HG03280 (cell line): Measurements from ENCODE around the gene UBE2Z.
A peak's percentile ranks its signal among the peaks of the same experiment; 100 is the strongest.
"Not testable (repeated sequence)": the region's sequence is repeated elsewhere in the genome, so short reads cannot be mapped to it uniquely, and the experiment has no call there.

Experiments
- ATAC-seq: cut with Tn5 transposase; IDR thresholded peaks from one replicate; pipeline ENCODE4 v1.9.1; 2021; ENCODE audit warnings: mild to moderate bottlenecking, moderate library complexity; ENCODE audit not compliant: unreplicated experiment

UBE2Z gene

DNA sequence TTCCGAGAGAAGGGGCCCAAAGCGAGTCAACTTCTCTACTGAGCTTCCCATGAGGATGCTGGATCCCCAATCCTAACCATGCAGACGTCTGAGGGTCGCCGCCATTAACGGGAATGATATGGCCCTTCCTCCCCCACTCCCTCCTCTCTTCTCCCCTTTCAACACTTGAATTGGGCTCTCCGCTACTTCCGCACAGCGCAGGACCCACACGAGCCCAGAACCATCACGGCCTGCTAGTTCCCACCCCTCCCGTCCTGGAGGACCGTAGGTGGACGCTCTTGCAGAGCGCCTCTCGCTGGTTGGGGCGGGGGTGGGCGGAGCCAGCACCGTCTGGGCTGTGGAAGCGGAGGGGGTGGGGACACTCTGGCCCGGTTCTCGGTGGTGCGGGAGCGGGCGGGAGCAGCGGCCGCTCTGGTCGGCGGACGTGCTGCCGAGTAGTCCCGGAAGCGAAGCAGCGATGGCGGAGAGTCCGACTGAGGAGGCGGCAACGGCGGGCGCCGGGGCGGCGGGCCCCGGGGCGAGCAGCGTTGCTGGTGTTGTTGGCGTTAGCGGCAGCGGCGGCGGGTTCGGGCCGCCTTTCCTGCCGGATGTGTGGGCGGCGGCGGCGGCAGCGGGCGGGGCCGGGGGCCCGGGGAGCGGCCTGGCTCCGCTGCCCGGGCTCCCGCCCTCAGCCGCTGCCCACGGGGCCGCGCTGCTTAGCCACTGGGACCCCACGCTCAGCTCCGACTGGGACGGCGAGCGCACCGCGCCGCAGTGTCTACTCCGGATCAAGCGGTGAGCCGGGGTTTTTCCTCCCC lies at the start of gene UBE2Z:
UBE2Z (plus strand) TSS at position 361 of the 797 bp plus-strand sequence; CDS start at position 458, 97 bp downstream.
- ATAC-seq: peak; percentile 79

- no peak for ATAC-seq
Observed at GRCh38 chr17:48860034-48860433, 48.2 kb upstream of the UBE2Z start.

GRCh38 chr17:48860456-48860855 lies 47.8 kb upstream of the UBE2Z start:
- no peak for ATAC-seq

GRCh38 chr17:48868916-48869500 lies 39.2 kb upstream of the UBE2Z start:
- no peak for ATAC-seq

DNA sequence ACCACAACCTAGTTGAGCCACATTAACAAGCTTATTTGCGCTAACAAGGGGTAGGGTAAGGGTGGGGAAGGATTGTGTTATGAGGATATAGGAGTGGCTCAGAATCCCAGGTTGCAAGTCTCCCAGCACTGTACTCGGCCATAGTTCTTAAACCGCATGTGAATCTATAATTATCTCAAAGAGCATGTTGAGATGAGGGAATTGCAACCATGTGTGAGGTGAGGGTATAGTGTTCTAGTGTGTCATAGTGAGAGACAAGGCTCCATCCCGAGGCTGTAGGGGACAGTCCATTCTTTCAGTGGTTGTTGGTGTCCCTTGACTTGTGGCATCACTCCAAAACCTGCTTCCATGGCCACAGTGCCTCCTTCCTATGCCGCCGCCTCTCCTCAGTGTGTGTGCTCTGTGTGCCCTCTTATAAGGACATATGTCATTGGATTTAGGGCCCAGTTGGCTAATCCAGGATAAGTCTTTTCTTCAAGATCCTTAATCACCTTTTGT lies 38.3 kb upstream of the UBE2Z start:
- no peak for ATAC-seq

- ATAC-seq: no peak
Observed at GRCh38 chr17:48871035-48871550, 37.1 kb upstream of the UBE2Z start.

GRCh38 chr17:48871551-48872351 lies 36.5 kb upstream of the UBE2Z start:
- ATAC-seq: no peak

DNA sequence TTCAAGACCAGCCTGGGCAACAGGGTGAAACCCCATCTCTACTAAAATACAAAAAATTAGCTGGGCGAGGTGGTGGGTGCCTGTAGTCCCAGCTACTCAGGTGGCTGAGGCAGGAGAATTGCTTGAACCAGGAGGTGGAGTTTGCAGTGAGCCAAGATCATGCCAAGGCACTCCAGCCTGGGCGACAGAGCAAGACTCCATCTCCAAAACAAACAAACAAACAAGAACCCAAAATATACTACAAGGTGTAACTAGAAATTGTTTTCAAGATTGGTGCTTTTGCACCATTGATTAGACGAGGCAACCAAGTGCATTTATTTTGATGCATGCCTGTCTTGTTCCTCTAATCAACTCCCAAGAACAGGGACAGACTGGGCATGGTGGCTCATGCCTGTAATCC lies 35.8 kb upstream of the UBE2Z start:
- ATAC-seq: not testable (repeated sequence)

DNA sequence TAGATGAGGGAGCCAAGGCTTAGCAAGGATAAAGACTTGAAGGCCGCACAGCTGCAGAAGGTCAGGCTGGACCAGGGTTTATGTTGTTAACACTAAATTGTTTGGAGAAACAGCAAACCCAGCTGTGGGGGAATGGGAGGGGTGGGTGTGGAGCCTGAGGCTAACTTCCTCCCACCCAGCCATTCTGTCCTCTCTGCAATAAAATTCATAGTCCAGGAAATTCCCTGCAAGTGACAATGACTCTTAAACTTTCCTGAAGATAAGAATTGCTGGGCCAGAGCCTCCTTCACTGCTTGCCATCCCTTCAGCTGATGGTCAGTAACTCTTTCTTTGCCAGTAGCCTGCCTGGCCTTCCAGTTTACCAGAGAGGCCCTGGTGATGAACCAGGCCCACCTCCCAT lies 35.0 kb upstream of the UBE2Z start:
- ATAC-seq: no peak

DNA sequence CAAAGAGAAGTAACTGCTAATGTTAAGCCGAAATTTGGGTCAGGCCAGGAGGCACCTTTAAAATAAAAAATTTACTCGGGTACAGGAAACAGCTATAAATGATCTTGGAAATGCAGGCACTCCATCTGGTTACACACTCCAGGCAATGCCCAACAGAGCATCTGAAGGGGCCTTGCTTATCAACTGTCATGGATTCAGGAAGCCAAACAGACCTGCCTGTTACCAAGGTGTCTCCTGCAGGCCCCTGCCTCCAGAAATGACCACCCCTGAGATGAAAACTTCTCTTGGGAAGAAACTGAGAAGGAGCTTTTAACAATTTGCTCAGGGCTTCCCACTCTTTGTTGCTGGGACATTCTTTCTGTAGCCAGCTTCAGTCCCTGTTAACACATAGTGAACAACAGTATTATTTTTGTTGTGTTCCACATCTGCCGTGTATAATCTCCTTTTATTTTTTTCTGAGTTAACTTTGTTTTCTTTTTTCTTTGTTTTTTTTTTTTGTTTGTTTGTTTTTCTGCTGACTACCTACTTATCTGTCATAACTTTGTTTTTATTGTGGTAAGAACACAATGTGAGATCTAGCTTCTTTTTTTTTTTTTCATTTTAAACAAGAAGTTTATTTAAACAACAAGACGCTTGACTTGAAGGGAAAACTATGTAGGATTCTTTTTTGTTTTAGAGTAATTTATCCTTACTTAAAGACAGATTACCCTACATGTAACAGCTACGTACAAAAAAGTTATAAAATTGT lies 34.3 kb upstream of the UBE2Z start:
- ATAC-seq: no peak

GRCh38 chr17:48878920-48879898 lies 29.0 kb upstream of the UBE2Z start:
- peak; percentile 60 for ATAC-seq

- no peak for ATAC-seq
Observed at GRCh38 chr17:48882272-48882671, 25.9 kb upstream of the UBE2Z start.

DNA sequence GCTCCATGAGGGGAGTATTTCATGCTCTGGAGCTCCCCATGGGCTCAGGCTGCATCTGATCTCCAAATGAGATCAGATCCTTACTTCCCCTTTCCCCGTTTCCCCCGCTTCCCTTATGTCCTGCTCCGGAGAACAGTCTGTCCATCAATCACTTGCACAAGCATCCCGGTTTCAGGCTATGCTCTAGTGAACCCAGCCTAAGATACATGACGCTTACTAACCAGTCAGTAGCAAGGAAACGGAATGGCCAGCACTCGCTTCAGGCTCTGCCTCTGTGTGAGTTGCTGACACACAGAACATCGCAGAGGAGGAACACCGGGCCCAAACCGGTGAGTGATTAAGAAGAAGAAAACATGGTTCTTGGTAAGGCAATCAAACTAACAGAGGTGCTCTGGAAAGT lies 25.0 kb upstream of the UBE2Z start:
- ATAC-seq: no peak

DNA sequence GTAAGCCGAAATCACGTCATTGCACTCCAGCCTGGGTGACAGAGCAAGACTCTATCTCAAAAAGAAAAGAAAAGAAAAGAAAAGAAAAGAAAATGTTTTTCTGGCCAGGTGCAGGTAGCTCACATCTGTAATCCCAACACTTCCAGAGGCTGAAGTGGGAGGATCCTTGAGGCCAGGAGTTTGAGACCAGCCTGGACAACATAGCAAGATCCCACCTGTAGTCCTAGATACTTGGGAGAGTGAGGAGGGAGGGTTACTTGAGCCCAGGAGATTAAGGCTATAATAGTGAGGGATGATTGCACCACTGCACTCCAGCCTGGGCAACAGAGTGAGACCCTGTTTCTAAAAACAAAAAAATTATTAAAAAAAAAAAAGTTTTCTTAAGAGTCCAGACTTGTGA lies 18.1 kb upstream of the UBE2Z start:
- no peak for ATAC-seq

- no peak for ATAC-seq
Observed at GRCh38 chr17:48892940-48893645, 15.1 kb upstream of the UBE2Z start.

- ATAC-seq: no peak
Observed at GRCh38 chr17:48893646-48894508, 14.3 kb upstream of the UBE2Z start.

- no peak for ATAC-seq
Observed at GRCh38 chr17:48894886-48895285, 13.3 kb upstream of the UBE2Z start.

DNA sequence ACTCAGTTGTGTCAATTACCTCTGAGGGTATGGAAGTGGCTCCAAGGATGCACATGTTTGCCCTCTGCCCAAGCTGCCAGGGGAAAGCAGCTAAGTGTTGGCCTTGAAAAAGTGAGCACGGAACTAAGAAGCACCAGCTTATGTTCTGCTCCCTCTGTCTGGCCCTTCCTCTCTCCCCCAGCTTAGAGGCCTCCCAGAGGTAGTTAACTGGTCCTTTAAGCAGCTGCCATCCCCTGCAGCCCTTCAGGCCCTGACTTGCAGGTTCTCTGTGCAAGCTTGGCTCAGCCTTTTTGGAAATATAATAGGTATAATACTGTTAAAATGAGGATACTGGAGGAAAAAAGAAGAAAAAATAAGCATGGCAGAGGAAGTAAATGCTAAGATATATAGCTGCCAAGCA lies 7.0 kb upstream of the UBE2Z start:
- ATAC-seq: no peak
